Suprapubic skin (tissue), 4 donors: ENCODE results near the gene TMEM100. TPM values are rescaled to one million over a fixed set of nuclear protein-coding genes. Genes with fewer than 3 reads are reported as not detected.

Source experiments
- DNase-seq, 2 donors: peaks; one replicate each; pipeline ENCODE4 v3.0.0-alpha.2; 2019; ENCODE audit warnings: low spot score in 2 of 2
- H3K27ac ChIP-seq: fragments of 200-600 bp; sonication (generic); one replicate; pipeline ENCODE4 v1.5.1; 2019
- H3K27me3 ChIP-seq: fragments of 200-600 bp; sonication (generic); one replicate; pipeline ENCODE4 v1.5.1; 2019
- H3K36me3 ChIP-seq: fragments of 200-600 bp; sonication (generic); one replicate; pipeline ENCODE4 v1.5.1; 2019
- H3K4me1 ChIP-seq: fragments of 200-600 bp; sonication (generic); one replicate; pipeline ENCODE4 v1.5.1; 2019
- H3K4me3 ChIP-seq: fragments of 200-600 bp; sonication (generic); one replicate; pipeline ENCODE4 v1.5.1; 2019; ENCODE audit warnings: mild to moderate bottlenecking
- H3K9me3 ChIP-seq: fragments of 200-600 bp; sonication (generic); one replicate; pipeline ENCODE4 v1.5.1; 2019
- CTCF ChIP-seq, 2 donors: fragments of 200-600 bp in 1 of 2; fragments of 450-650 bp in 1 of 2; sonication (generic) in 1 of 2; IDR thresholded peaks; one replicate each; pipeline ENCODE4 v1.5.1; 2016 to 2019; ENCODE audit warnings: antibody characterized with exemption in 2 of 2, mild to moderate bottlenecking in 1 of 2, moderate library complexity in 1 of 2
- EP300 ChIP-seq: sonication (generic); formaldehyde crosslinking; IDR thresholded peaks from one replicate; pipeline ENCODE4 v1.6.1; 2017; ENCODE audit warnings: antibody characterized with exemption
- POLR2A ChIP-seq, 2 donors: fragments of 450-650 bp; IDR thresholded peaks; one replicate each; pipeline ENCODE4 v1.6.1; 2017; ENCODE audit warnings: antibody characterized with exemption in 2 of 2, mild to moderate bottlenecking in 2 of 2, moderate library complexity in 2 of 2
- POLR2AphosphoS5 ChIP-seq, 3 donors: sonication (generic); formaldehyde crosslinking; IDR thresholded peaks; one replicate each; pipeline ENCODE4 v1.6.1; 2017; ENCODE audit warnings: antibody characterized with exemption in 3 of 3
- WGBS: methylation state at CpG from one replicate; pipeline ENCODE4 v1.1.5; 2018; 5-methylcytosine and 5-hydroxymethylcytosine counted together
- total RNA-seq, 4 donors: library from RNA; depleted of rRNA; stranded (reverse); fragments of >200 nt; gene quantifications; one replicate each; pipeline ENCODE4 v1.1.0, GENCODE V29; 2016

The TMEM100 gene
- total RNA-seq, 4 donors from 2014 or later, result 1.7 to 2.9 (median 2.4) TPM

GRCh38 chr17:55690105-55690508 lies 32.6 kb downstream of the TMEM100 start:
- no peak overlapping the region for H3K27ac ChIP-seq
- H3K9me3 ChIP-seq, result no peaks in the 10 kb centered on the region
- H3K27me3 ChIP-seq, result no peaks in the 10 kb centered on the region
- WGBS, result 23% methylated on average over 2 of the region's 2 CpGs
- H3K4me3 ChIP-seq, result no peak overlapping the region
- H3K4me1 ChIP-seq, result no peaks in the 10 kb centered on the region
- peak in 1 of 3 donors; percentile 51 for TF ChIP-seq POLR2AphosphoS5 (IDR thresholded peaks at IDR 0.05)
- TF ChIP-seq EP300, result no peak
- no peak for TF ChIP-seq POLR2A (IDR thresholded peaks at IDR 0.05)
- TF ChIP-seq CTCF (IDR thresholded peaks at IDR 0.05), result no peak
- no peaks in the 10 kb centered on the region for H3K36me3 ChIP-seq
- DNase-seq, result no peak

GRCh38 chr17:55689672-55690071 lies 33.0 kb downstream of the TMEM100 start:
- Histone ChIP-seq H3K4me3 (no peak overlapping the region), H3K36me3 (no peaks in the 10 kb centered on the region), H3K4me1 (no peaks in the 10 kb centered on the region), H3K9me3 (no peaks in the 10 kb centered on the region), H3K27ac (no peak overlapping the region), H3K27me3 (no peaks in the 10 kb centered on the region)
- 38% methylated on average over 4 of the region's 4 CpGs for WGBS
- TF ChIP-seq POLR2AphosphoS5 (IDR thresholded peaks at IDR 0.05), result no peak
- no peak for TF ChIP-seq EP300
- no peak for TF ChIP-seq POLR2A (IDR thresholded peaks at IDR 0.05)
- no peak for TF ChIP-seq CTCF (IDR thresholded peaks at IDR 0.05)
- no peak for DNase-seq

- H3K27ac ChIP-seq, result no peak overlapping the region
- H3K36me3 ChIP-seq, result no peaks in the 10 kb centered on the region
- H3K4me1 ChIP-seq, result no peaks in the 10 kb centered on the region
- TF ChIP-seq EP300 (no peak), CTCF (IDR thresholded peaks at IDR 0.05) (no peak), POLR2A (IDR thresholded peaks at IDR 0.05) (no peak), POLR2AphosphoS5 (IDR thresholded peaks at IDR 0.05) (no peak)
- no peaks in the 10 kb centered on the region for H3K27me3 ChIP-seq
- H3K9me3 ChIP-seq, result no peaks in the 10 kb centered on the region
- WGBS, result 82% methylated on average over 3 of the region's 3 CpGs
- DNase-seq, result no peak
- H3K4me3 ChIP-seq, result no peak overlapping the region
Measured at GRCh38 chr17:55688057-55688456, 34.6 kb downstream of the TMEM100 start.

- no peaks in the 10 kb centered on the region for H3K27me3 ChIP-seq
- no peak for TF ChIP-seq POLR2AphosphoS5 (IDR thresholded peaks at IDR 0.05)
- no peak for TF ChIP-seq POLR2A (IDR thresholded peaks at IDR 0.05)
- TF ChIP-seq EP300, result no peak
- no peak for TF ChIP-seq CTCF (IDR thresholded peaks at IDR 0.05)
Measured at GRCh38 chr17:55687037-55687436, 35.6 kb downstream of the TMEM100 start.

GRCh38 chr17:55683550-55684315 lies 38.9 kb downstream of the TMEM100 start:
- 72% methylated on average over 4 of the region's 4 CpGs for WGBS
- Histone ChIP-seq H3K4me3 (no peak overlapping the region), H3K4me1 (no peaks in the 10 kb centered on the region), H3K27ac (no peak overlapping the region), H3K9me3 (no peaks in the 10 kb centered on the region), H3K36me3 (no peaks in the 10 kb centered on the region), H3K27me3 (no peaks in the 10 kb centered on the region)
- TF ChIP-seq POLR2AphosphoS5 (IDR thresholded peaks at IDR 0.05), result no peak
- TF ChIP-seq EP300, result no peak
- TF ChIP-seq CTCF (IDR thresholded peaks at IDR 0.05), result no peak
- TF ChIP-seq POLR2A (IDR thresholded peaks at IDR 0.05), result no peak
- DNase-seq, result no peak

More at GRCh38 chr17:55687037-55687436, 35.6 kb downstream of the TMEM100 start:
- WGBS, result 57% methylated on average over 2 of the region's 2 CpGs
- no peaks in the 10 kb centered on the region for H3K9me3 ChIP-seq
- no peak for DNase-seq
- H3K4me3 ChIP-seq, result no peak overlapping the region
- H3K27ac ChIP-seq, result no peak overlapping the region
- H3K4me1 ChIP-seq, result no peaks in the 10 kb centered on the region
- no peaks in the 10 kb centered on the region for H3K36me3 ChIP-seq
